Fibroblast of villous mesenchyme (primary cell): ENCODE results near the gene WNK3. TPM values are rescaled to one million over a fixed set of nuclear protein-coding genes. Genes with fewer than 3 reads are reported as not detected.

Experiments used
- DNase-seq: peaks from one replicate; pipeline ENCODE4 v3.0.0-alpha.2; 2010; ENCODE audit warnings: low read depth
- H3K4me3 ChIP-seq: 2 replicates; pipeline ENCODE4 v1.5.1; 2011; ENCODE audit warnings: low read depth, mild to moderate bottlenecking, low read length
- CTCF ChIP-seq: IDR thresholded peaks from 2 replicates; pipeline ENCODE4 v1.5.1; 2012; ENCODE audit warnings: low read depth, mild to moderate bottlenecking, low read length; ENCODE audit not compliant: insufficient read depth
- small RNA-seq: library from RNA; depleted of rRNA; stranded (forward); fragments of <200 nt; gene quantifications from one replicate; pipeline ENCODE3, GENCODE V24; 2012
- total RNA-seq: library from RNA; depleted of rRNA; stranded (reverse); fragments of >200 nt; gene quantifications from 2 replicates; pipeline ENCODE4 v1.2.3, GENCODE V29; 2012

WNK3 gene
- total RNA-seq, 1 donor, result 1.7 TPM

GRCh38 chrX:54172455-54172854, 185.4 kb downstream of the WNK3 start:
- no peak for DNase-seq
- no peak for TF ChIP-seq CTCF
- H3K4me3 ChIP-seq, result no peak overlapping the region

- peak; percentile 45 for DNase-seq
- no peak overlapping the region for H3K4me3 ChIP-seq
Observed at GRCh38 chrX:54171527-54172250, 186.2 kb downstream of the WNK3 start.

DNA sequence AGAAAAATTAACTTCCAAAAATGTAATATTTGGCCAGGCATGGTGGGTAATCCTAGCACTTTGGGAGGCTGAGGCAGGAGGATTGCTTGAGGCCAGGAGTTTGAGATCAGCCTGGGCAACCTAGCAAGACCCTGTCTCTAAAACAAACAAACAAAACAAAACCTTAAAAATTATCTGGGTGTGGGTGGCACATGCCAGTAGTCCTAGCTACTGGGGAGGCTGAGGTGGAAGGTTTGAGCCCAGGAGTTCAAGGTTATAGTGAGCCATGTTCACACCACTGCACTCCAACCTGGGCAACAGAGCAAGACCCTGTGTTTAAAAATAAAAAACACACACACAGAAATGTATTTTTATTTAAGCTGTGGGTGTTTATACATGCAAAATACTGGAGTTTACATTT, 186.8 kb downstream of the WNK3 start:
- no peak for TF ChIP-seq CTCF
- H3K4me3 ChIP-seq, result no peak overlapping the region
- DNase-seq, result no peak

More at GRCh38 chrX:54171527-54172250, 186.2 kb downstream of the WNK3 start:
- TF ChIP-seq CTCF, result no peak

GRCh38 chrX:54166915-54167314, 190.9 kb downstream of the WNK3 start:
- H3K4me3 ChIP-seq, result no peak overlapping the region
- DNase-seq, result peak; percentile 38
- TF ChIP-seq CTCF, result no peak

DNA sequence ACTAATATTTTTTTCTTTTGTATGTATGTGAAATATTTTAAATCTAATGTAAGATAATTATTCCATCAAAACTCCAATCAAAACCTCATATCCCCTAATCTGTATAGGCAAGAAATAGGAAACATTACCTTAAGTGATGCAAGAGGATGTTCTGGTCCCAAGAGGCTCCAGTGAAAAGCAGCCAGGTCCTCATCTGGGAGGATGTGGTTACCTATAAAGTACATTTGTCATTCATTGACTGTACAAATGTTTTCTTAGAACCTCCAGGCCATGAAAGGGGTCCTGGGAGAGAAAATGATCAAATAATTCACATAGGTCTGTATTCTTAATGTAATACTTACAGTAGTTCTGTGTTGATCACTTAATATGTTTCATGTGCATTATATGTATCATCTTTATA, 200.3 kb downstream of the WNK3 start:
- TF ChIP-seq CTCF, result no peak
- no peak for DNase-seq

More for the DNA sequence above, 200.3 kb downstream of the WNK3 start:
- H3K4me3 ChIP-seq, result no peak overlapping the region

Small RNA genes lying within 50 kb of the gene (small RNA-seq; reads per million reads assigned to genes)
- gene AL589872.1, result not detected
- gene RNU6-434P, result not detected

Other genes with a start within 250 kb of the WNK3 start
- gene FAM120C, start 174.8 kb downstream of the WNK3 start, total RNA-seq, result 7.7 and 8.6 TPM in 2 replicates
- gene TSR2, start 82.4 kb upstream of the WNK3 start, total RNA-seq, result 9.3 and 12.1 TPM in 2 replicates
- gene FGD1, start 138.2 kb upstream of the WNK3 start, total RNA-seq, result 10.4 and 11.0 TPM in 2 replicates
- gene GNL3L, start 172.2 kb upstream of the WNK3 start, total RNA-seq, result 39.9 and 49.2 TPM in 2 replicates